Mesenchymal stem cell (in vitro differentiated cells and primary cell): ENCODE results near the gene HACD4.

Experiments used
- DNase-seq: peaks from one replicate; pipeline ENCODE4 v3.0.0-alpha.2; 2013
- H2AFZ ChIP-seq: one replicate; pipeline ENCODE4 v1.6.1; 2013; ENCODE audit warnings: low read depth, mild to moderate bottlenecking, control low read depth, inconsistent platforms, low read length, moderate library complexity
- H2AK5ac ChIP-seq: 2 replicates; pipeline ENCODE4 v1.6.1; 2013; ENCODE audit warnings: low read length, moderate library complexity, mild to moderate bottlenecking, inconsistent platforms; ENCODE audit not compliant: severe bottlenecking
- H2BK120ac ChIP-seq: one replicate; pipeline ENCODE4 v1.6.1; 2013; ENCODE audit warnings: low read depth, mild to moderate bottlenecking, inconsistent platforms, low read length, moderate library complexity
- H2BK12ac ChIP-seq, 2 experiments: one replicate each; pipeline ENCODE4 v1.6.1; 2013; ENCODE audit warnings: inconsistent platforms in 2 of 2, low read length in 2 of 2, mild to moderate bottlenecking in 2 of 2, moderate library complexity in 2 of 2, control low read depth in 1 of 2
- H2BK15ac ChIP-seq: one replicate; pipeline ENCODE4 v1.6.1; 2013; ENCODE audit warnings: mild to moderate bottlenecking, low read depth, inconsistent platforms; ENCODE audit not compliant: poor library complexity, severe bottlenecking
- H2BK5ac ChIP-seq: 2 replicates; pipeline ENCODE4 v1.6.1; 2013; ENCODE audit warnings: low read depth, mild to moderate bottlenecking, low read length, control low read depth, inconsistent platforms; ENCODE audit not compliant: poor library complexity, severe bottlenecking
- H3K14ac ChIP-seq, 2 experiments: one replicate each; pipeline ENCODE4 v1.6.1; 2013; ENCODE audit warnings: inconsistent platforms in 2 of 2, low read length in 2 of 2, control low read depth in 1 of 2, mild to moderate bottlenecking in 1 of 2, moderate library complexity in 1 of 2
- H3K18ac ChIP-seq, 2 experiments: one replicate each; pipeline ENCODE4 v1.6.1; 2013; ENCODE audit warnings: inconsistent platforms in 2 of 2, low read length in 2 of 2, control low read depth in 1 of 2, low read depth in 1 of 2, mild to moderate bottlenecking in 1 of 2
- H3K23ac ChIP-seq, 2 experiments: one replicate each; pipeline ENCODE4 v1.6.1; 2013; ENCODE audit warnings: inconsistent platforms in 2 of 2, low read length in 2 of 2, mild to moderate bottlenecking in 2 of 2, moderate library complexity in 2 of 2, control low read depth in 1 of 2
- H3K27ac ChIP-seq: 2 replicates; pipeline ENCODE4 v1.5.1; 2013; ENCODE audit warnings: mild to moderate bottlenecking, moderate library complexity, low read length, control low read depth, inconsistent platforms; ENCODE audit not compliant: poor library complexity, severe bottlenecking
- H3K27me3 ChIP-seq, 2 experiments: 2 replicates each; pipeline versions ENCODE4 v1.6.1 to v1.7.0; 2013; ENCODE audit warnings: low read length in 2 of 2, mild to moderate bottlenecking in 2 of 2, moderate library complexity in 2 of 2, control low read depth in 1 of 2, inconsistent platforms in 1 of 2; ENCODE audit not compliant: control insufficient read depth in 1 of 2, insufficient read depth in 1 of 2
- H3K36me3 ChIP-seq, 2 experiments: 2 replicates each; pipeline versions ENCODE4 v1.6.1 to v1.7.0; 2013; ENCODE audit warnings: low read length in 2 of 2, control low read depth in 1 of 2, inconsistent platforms in 1 of 2, low read depth in 1 of 2, mild to moderate bottlenecking in 1 of 2; ENCODE audit not compliant: insufficient read depth in 2 of 2, control insufficient read depth in 1 of 2
- H3K4ac ChIP-seq, 2 experiments: one replicate each; pipeline ENCODE4 v1.6.1; 2013; ENCODE audit warnings: inconsistent platforms in 2 of 2, low read length in 2 of 2, mild to moderate bottlenecking in 2 of 2, moderate library complexity in 2 of 2, control low read depth in 1 of 2, low read depth in 1 of 2
- H3K4me1 ChIP-seq: 2 replicates; pipeline ENCODE4 v1.6.1; 2013; ENCODE audit warnings: low read depth, low read length, control low read depth; ENCODE audit not compliant: control insufficient read depth, insufficient read depth
- H3K4me2 ChIP-seq: 2 replicates; pipeline ENCODE4 v1.6.1; 2013; ENCODE audit warnings: low read length, mild to moderate bottlenecking, inconsistent platforms; ENCODE audit not compliant: poor library complexity, severe bottlenecking
- H3K4me3 ChIP-seq, 2 experiments: 2 replicates each; pipeline versions ENCODE4 v1.5.1 to v1.7.0; 2013; ENCODE audit warnings: low read length in 2 of 2, mild to moderate bottlenecking in 2 of 2, control low read depth in 1 of 2, low read depth in 1 of 2; ENCODE audit not compliant: insufficient read depth in 1 of 2
- H3K79me1 ChIP-seq: replicated peaks from 2 replicates; pipeline ENCODE4 v1.6.1; 2013; ENCODE audit warnings: mild to moderate bottlenecking, control low read depth, low read length, inconsistent platforms; ENCODE audit not compliant: poor library complexity, severe bottlenecking
- H3K9ac ChIP-seq: 2 replicates; pipeline ENCODE4 v1.7.0; 2013; ENCODE audit warnings: mild to moderate bottlenecking, low read length, moderate library complexity
- H3K9me3 ChIP-seq: 2 replicates; pipeline ENCODE4 v1.7.0; 2013; ENCODE audit warnings: mild to moderate bottlenecking, low read length; ENCODE audit not compliant: control insufficient read depth
- H4K8ac ChIP-seq: one replicate; pipeline ENCODE4 v1.6.1; 2013; ENCODE audit warnings: inconsistent platforms, mild to moderate bottlenecking, low read length, moderate library complexity
- H4K91ac ChIP-seq: one replicate; pipeline ENCODE4 v1.6.1; 2013; ENCODE audit warnings: mild to moderate bottlenecking, low read length, inconsistent platforms
- WGBS: methylation state at CpG from one replicate; pipeline ENCODE4 v1.1.7; 2013; ENCODE audit warnings: mixed read lengths; 5-methylcytosine and 5-hydroxymethylcytosine counted together

Gene HACD4

GRCh38 chr9:20996809-20997208 is 34.6 kb downstream of the HACD4 start:
- WGBS = 89% methylated on average over 2 of the region's 2 CpGs

GRCh38 chr9:20995616-20996015 is 35.8 kb downstream of the HACD4 start:
- H3K27me3 ChIP-seq = no peaks in the 10 kb centered on the region
- H3K14ac ChIP-seq = no peak overlapping the region
- no peak for DNase-seq
- H2BK120ac ChIP-seq = no peak overlapping the region
- no peak overlapping the region for H2BK15ac ChIP-seq
- no peak overlapping the region for H2BK12ac ChIP-seq
- no peak overlapping the region for H3K4ac ChIP-seq
- peaks cover 6% of the 10 kb centered on the region for H3K79me1 ChIP-seq
- no peak overlapping the region for H3K9ac ChIP-seq
- no peaks in the 10 kb centered on the region for H3K9me3 ChIP-seq
- no peak overlapping the region for H3K27ac ChIP-seq
- 100% methylated on average over 1 of the region's 2 CpGs for WGBS
- no peak overlapping the region for H3K18ac ChIP-seq
- H3K4me1 ChIP-seq = no peaks in the 10 kb centered on the region
- no peak overlapping the region for H3K4me3 ChIP-seq
- peaks cover 12 to 89% of the 10 kb centered on the region in 2 experiments for H3K36me3 ChIP-seq
- H4K8ac ChIP-seq = no peak overlapping the region
- no peak overlapping the region for H2AK5ac ChIP-seq
- H3K4me2 ChIP-seq = no peak overlapping the region
- H2BK5ac ChIP-seq = no peak overlapping the region
- H2AFZ ChIP-seq = no peak overlapping the region
- no peak overlapping the region for H3K23ac ChIP-seq
- H4K91ac ChIP-seq = no peak overlapping the region

More at GRCh38 chr9:20996809-20997208, 34.6 kb downstream of the HACD4 start:
- no peak overlapping the region for H3K27ac ChIP-seq
- no peak overlapping the region for H3K4ac ChIP-seq
- no peaks in the 10 kb centered on the region for H3K27me3 ChIP-seq
- no peak overlapping the region for H2AFZ ChIP-seq
- no peak overlapping the region for H2BK15ac ChIP-seq
- no peak overlapping the region for H4K91ac ChIP-seq
- H3K79me1 ChIP-seq = peaks cover 6% of the 10 kb centered on the region
- no peak overlapping the region for H3K18ac ChIP-seq
- H2BK5ac ChIP-seq = no peak overlapping the region
- no peak overlapping the region for H3K4me2 ChIP-seq
- H4K8ac ChIP-seq = no peak overlapping the region
- no peak overlapping the region for H3K4me3 ChIP-seq
- H2AK5ac ChIP-seq = no peak overlapping the region
- H3K36me3 ChIP-seq = peaks cover 9 to 85% of the 10 kb centered on the region in 2 experiments
- H3K4me1 ChIP-seq = no peaks in the 10 kb centered on the region
- H2BK12ac ChIP-seq = no peak overlapping the region
- no peaks in the 10 kb centered on the region for H3K9me3 ChIP-seq
- no peak for DNase-seq
- no peak overlapping the region for H3K23ac ChIP-seq
- H3K14ac ChIP-seq = no peak overlapping the region
- no peak overlapping the region for H3K9ac ChIP-seq
- H2BK120ac ChIP-seq = no peak overlapping the region

- Histone ChIP-seq H3K27me3 (no peaks in the 10 kb centered on the region), H3K79me1 (peaks cover 6% of the 10 kb centered on the region), H3K14ac (no peak overlapping the region), H3K36me3 (peaks cover 20 to 89% of the 10 kb centered on the region in 2 experiments), H4K8ac (no peak overlapping the region), H2BK15ac (no peak overlapping the region), H3K4ac (no peak overlapping the region), H2BK120ac (no peak overlapping the region), H3K27ac (no peak overlapping the region), H2BK5ac (no peak overlapping the region), H3K4me3 (no peak overlapping the region), H4K91ac (no peak overlapping the region), H3K9me3 (no peaks in the 10 kb centered on the region), H2AFZ (no peak overlapping the region), H2AK5ac (no peak overlapping the region), H2BK12ac (no peak overlapping the region), H3K4me2 (no peak overlapping the region), H3K23ac (no peak overlapping the region), H3K4me1 (peaks cover 4% of the 10 kb centered on the region), H3K9ac (no peak overlapping the region), H3K18ac (no peak overlapping the region)
- DNase-seq = no peak
- 67% methylated on average over 1 of the region's 3 CpGs for WGBS
Observed at GRCh38 chr9:20994486-20994885, 37.0 kb downstream of the HACD4 start.

- H2BK5ac ChIP-seq = no peak overlapping the region
- H3K36me3 ChIP-seq = peaks cover 20 to 88% of the 10 kb centered on the region in 2 experiments
- peaks cover 6% of the 10 kb centered on the region for H3K79me1 ChIP-seq
- H4K91ac ChIP-seq = no peak overlapping the region
- H2BK15ac ChIP-seq = no peak overlapping the region
- H3K27ac ChIP-seq = no peak overlapping the region
- no peak overlapping the region for H3K4ac ChIP-seq
- H2AFZ ChIP-seq = no peak overlapping the region
- no peak overlapping the region for H3K9ac ChIP-seq
- H3K14ac ChIP-seq = no peak overlapping the region
- no peak overlapping the region for H3K4me2 ChIP-seq
- H3K9me3 ChIP-seq = no peaks in the 10 kb centered on the region
- H3K4me1 ChIP-seq = peaks cover 4% of the 10 kb centered on the region
- no peak overlapping the region for H2BK120ac ChIP-seq
- no peak overlapping the region for H2AK5ac ChIP-seq
- H3K18ac ChIP-seq = no peak overlapping the region
- no peak for DNase-seq
- WGBS = 100% methylated on average over 2 of the region's 2 CpGs
- H3K23ac ChIP-seq = no peak overlapping the region
- H2BK12ac ChIP-seq = no peak overlapping the region
- no peak overlapping the region for H4K8ac ChIP-seq
- no peaks in the 10 kb centered on the region for H3K27me3 ChIP-seq
- H3K4me3 ChIP-seq = no peak overlapping the region
Observed at GRCh38 chr9:20990867-20991266, 40.6 kb downstream of the HACD4 start.
